ENCODE results near the gene CIT.

- TF ChIP-seq CTCF (IDR thresholded peaks at IDR 0.05; ENCODE audit: low read length): no peak
- no peak for TF ChIP-seq EZH2 (IDR thresholded peaks at IDR 0.05; ENCODE audit: borderline replicate concordance, low read length)
Observed at GRCh38 chr12:119770146-119770545, 107.0 kb downstream of the CIT start.

Data from OCI-LY1 (cell line).